K562 (cell line): ENCODE results near the gene KLHL22. TPM values are rescaled to one million over a fixed set of nuclear protein-coding genes. Genes with fewer than 3 reads are reported as not detected.

Source experiments
- CHCHD3 ChIP-seq: fragments of 250-450 bp; sonication (Bioruptor Pico); IDR thresholded peaks from 2 replicates; pipeline ENCODE4 v2.1.2; 2022; ENCODE audit warnings: mild to moderate bottlenecking
- ETS2 ChIP-seq: IDR thresholded peaks from 2 replicates; pipeline ENCODE4 v1.6.1; 2016; ENCODE audit warnings: borderline replicate concordance, missing genetic modification characterization, mild to moderate bottlenecking, moderate library complexity, missing compliant biosample characterization; ENCODE audit not compliant: poor library complexity, severe bottlenecking
- GTF2E2 ChIP-seq: fragments of 200-800 bp; sonication (Bioruptor generic); IDR thresholded peaks from 2 replicates; pipeline ENCODE4 v1.6.1; 2016; ENCODE audit warnings: missing genetic modification characterization, missing compliant biosample characterization
- HMGN3 ChIP-seq: IDR thresholded peaks from 2 replicates; pipeline ENCODE4 v1.6.1; 2011; ENCODE audit warnings: borderline replicate concordance, low read depth, mild to moderate bottlenecking, mixed read lengths, low read length; ENCODE audit not compliant: insufficient read length; ENCODE audit errors: extremely low read depth
- HSF4 ChIP-seq: fragments of 250-450 bp; sonication (Bioruptor Pico); IDR thresholded peaks from 2 replicates; pipeline ENCODE4 v2.1.2; 2022; ENCODE audit warnings: mild to moderate bottlenecking, moderate library complexity, borderline replicate concordance
- ILK ChIP-seq: fragments of 450-650 bp; IDR thresholded peaks from 2 replicates; pipeline ENCODE4 v1.6.1; 2016; ENCODE audit warnings: missing genetic modification characterization, low read depth, mild to moderate bottlenecking, missing compliant biosample characterization, moderate library complexity, borderline replicate concordance
- KLF10 ChIP-seq: fragments of 250-450 bp; sonication (Bioruptor Pico); IDR thresholded peaks from 2 replicates; pipeline ENCODE4 v1.6.1; 2021; ENCODE audit warnings: matching md5 sums
- KLF13 ChIP-seq: fragments of 450-650 bp; IDR thresholded peaks from 2 replicates; pipeline ENCODE4 v1.6.1; 2016; ENCODE audit warnings: missing genetic modification characterization, low read depth, mild to moderate bottlenecking, missing compliant biosample characterization, moderate library complexity, borderline replicate concordance
- MBD2 ChIP-seq: sonication (generic); IDR thresholded peaks from 2 replicates; pipeline ENCODE4 v1.6.1; 2016; ENCODE audit warnings: low read depth, borderline replicate concordance
- RBM25 ChIP-seq: fragments of 200-400 bp; formaldehyde crosslinking; IDR thresholded peaks from 2 replicates; pipeline ENCODE4 v1.6.1; 2018; ENCODE audit warnings: low read length, low read depth, moderate library complexity; ENCODE audit not compliant: severe bottlenecking
- RFX7 ChIP-seq: fragments of 250-450 bp; sonication (Bioruptor Pico); IDR thresholded peaks from 2 replicates; pipeline ENCODE4 v1.5.1; 2021; ENCODE audit warnings: mild to moderate bottlenecking
- WHSC1 ChIP-seq: IDR thresholded peaks from one replicate; pipeline ENCODE4 v1.6.1; 2012; ENCODE audit warnings: low read length, control low read depth, inconsistent platforms
- ZKSCAN1 ChIP-seq: fragments of 150-350 bp; IDR thresholded peaks from 2 replicates; pipeline ENCODE4 v1.6.1; 2016; ENCODE audit warnings: low read depth, low read length
- ZNF253 ChIP-seq: fragments of 250-450 bp; sonication (Bioruptor Pico); conservative IDR thresholded peaks from 2 replicates; pipeline ENCODE4 v1.6.1; 2021; ENCODE audit warnings: mild to moderate bottlenecking
- ZNF444 ChIP-seq: fragments of 250-450 bp; sonication (Bioruptor Pico); IDR thresholded peaks from 2 replicates; pipeline ENCODE4 v1.4.0; 2020; ENCODE audit warnings: mild to moderate bottlenecking, moderate library complexity
- polyA plus RNA-seq, 8 experiments: library from polyadenylated mRNA; depleted of rRNA in 4 of 8; stranded (reverse) in 5 of 8; unstranded in 3 of 8; fragments of >200 nt; fragmentation: Nextera tagmentation in 2 of 8; fragmentation: Illumina TruSeq in 1 of 8; extraction: Ambion mirVana in 2 of 8; extraction: Trizol in 1 of 8; gene quantifications; 2 replicates each; pipeline versions ENCODE4 v1.2.1 to v1.2.3, GENCODE V29; 2011 to 2014; ENCODE audit warnings: inconsistent platforms in 1 of 8, missing spikeins in 1 of 8
- total RNA-seq, 7 experiments: library from RNA; depleted of rRNA in 6 of 7; stranded (reverse); fragments of >200 nt in 6 of 7; fragmentation: Illumina TruSeq in 2 of 7; extraction: Trizol in 2 of 7; gene quantifications; 2 replicates each; pipeline versions ENCODE4 v1.2.1 to v1.2.3, GENCODE V29; 2011 to 2021; ENCODE audit warnings: low replicate concordance in 1 of 7
- TF ChIP-seq, protein P1 (sequence below): fragments of 250-450 bp; sonication (Bioruptor Pico); IDR thresholded peaks from 2 replicates; pipeline ENCODE4 v1.6.1; 2021; ENCODE audit warnings: mild to moderate bottlenecking
- TF ChIP-seq, protein P2 (sequence below): fragments of 450-650 bp; IDR thresholded peaks from 2 replicates; pipeline ENCODE4 v1.6.1; 2017; ENCODE audit warnings: mild to moderate bottlenecking, moderate library complexity
- TF ChIP-seq, protein P3 (sequence below), 2 experiments: fragments of 450-650 bp in 1 of 2; sonication (generic) in 1 of 2; formaldehyde crosslinking in 1 of 2; IDR thresholded peaks in 1 of 2; conservative IDR thresholded peaks in 1 of 2; 2 replicates each; pipeline versions ENCODE4 v1.6.1 to v1.8.1; 2016 to 2023; ENCODE audit warnings: mild to moderate bottlenecking in 2 of 2, moderate library complexity in 2 of 2, inconsistent platforms in 1 of 2, missing genetic modification reagents in 1 of 2
- TF ChIP-seq, protein P4 (sequence below), 2 experiments: fragments of 450-650 bp in 1 of 2; sonication (generic) in 1 of 2; formaldehyde crosslinking; conservative IDR thresholded peaks; 2 replicates each; pipeline versions ENCODE4 v1.4.0 to v1.8.1; 2020 to 2022; ENCODE audit warnings: mild to moderate bottlenecking in 1 of 2, missing genetic modification reagents in 1 of 2
- TF ChIP-seq, protein P5 (sequence below): fragments of 250-450 bp; sonication (Bioruptor Pico); IDR thresholded peaks from 2 replicates; pipeline ENCODE4 v1.5.0; 2021

The KLHL22 gene
- total and polyA plus RNA-seq, 9 of the 15 experiments (the other 6 are each of a cell fraction or from before 2014, with no cell fraction given) = 1.3 to 25.6 (median 15.2) TPM

DNA sequence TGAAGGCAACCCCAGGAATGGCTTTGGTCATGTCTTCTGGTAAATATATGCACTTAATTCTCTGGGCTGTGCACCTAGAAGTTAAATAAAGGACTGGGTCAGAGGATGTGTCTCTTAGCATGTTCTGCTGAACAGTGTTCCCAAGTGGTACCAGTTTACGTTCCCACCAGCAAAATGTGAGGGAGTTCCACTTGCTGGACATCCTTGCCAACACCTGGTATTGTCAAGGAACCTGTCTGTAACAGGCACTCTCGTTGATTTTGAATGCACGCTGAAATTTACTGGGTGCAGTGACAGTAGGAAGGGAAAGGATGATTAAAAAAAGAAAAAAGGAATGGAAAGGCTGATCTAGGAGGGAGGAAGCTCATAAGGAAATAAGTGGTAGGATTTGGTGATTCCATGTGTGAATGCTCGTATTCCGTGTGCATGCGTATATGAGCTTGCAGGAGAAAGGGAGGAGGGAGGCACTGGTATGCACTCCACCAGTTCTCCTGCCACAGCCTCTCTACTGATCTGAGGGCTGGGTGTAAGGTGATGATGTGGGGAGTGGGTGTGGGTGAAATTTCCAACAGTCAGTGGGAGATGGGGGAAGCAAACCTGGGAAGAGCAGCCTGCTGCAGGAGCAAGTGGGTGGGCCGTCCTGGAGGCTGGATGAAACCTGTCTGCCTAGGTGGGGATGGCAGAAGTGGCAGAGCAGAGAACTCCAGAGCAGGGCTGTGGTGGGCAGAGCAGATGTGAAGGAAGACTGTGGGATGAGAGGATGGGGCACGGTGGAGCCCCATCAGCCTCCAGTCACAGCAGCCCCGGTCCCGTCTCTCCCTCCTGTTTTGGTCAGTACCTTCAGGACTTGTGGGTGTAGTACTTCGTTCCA, 26.8 kb upstream of the KLHL22 start (continued):
- TF ChIP-seq MBD2 (no peak), ZKSCAN1 (0 out of 2 replicates have a peak, but pooled peaks have one; percentile 7), HSF4 (CRISPR knock-in tag) (no peak), RBM25 (no peak), HMGN3 (no peak), KLF10 (CRISPR knock-in tag) (no peak), ILK (tag) (no peak), RFX7 (CRISPR knock-in tag) (peak; percentile 24; the same call in 1 of the 2 replicates), ZNF253 (no peak), GTF2E2 (tag) (no peak), KLF13 (tag) (peak; percentile 15; the same call in 1 of the 2 replicates), ZNF444 (CRISPR knock-in tag) (no peak), CHCHD3 (CRISPR knock-in tag) (no peak), WHSC1 (peak; percentile 98), ETS2 (tag) (no peak)
- TF ChIP-seq, protein P1, sequence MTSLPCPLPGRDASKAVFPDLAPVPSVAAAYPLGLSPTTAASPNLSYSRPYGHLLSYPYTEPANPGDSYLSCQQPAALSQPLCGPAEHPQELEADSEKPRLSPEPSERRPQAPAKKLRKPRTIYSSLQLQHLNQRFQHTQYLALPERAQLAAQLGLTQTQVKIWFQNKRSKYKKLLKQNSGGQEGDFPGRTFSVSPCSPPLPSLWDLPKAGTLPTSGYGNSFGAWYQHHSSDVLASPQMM = no peak
- TF ChIP-seq, protein P2, sequence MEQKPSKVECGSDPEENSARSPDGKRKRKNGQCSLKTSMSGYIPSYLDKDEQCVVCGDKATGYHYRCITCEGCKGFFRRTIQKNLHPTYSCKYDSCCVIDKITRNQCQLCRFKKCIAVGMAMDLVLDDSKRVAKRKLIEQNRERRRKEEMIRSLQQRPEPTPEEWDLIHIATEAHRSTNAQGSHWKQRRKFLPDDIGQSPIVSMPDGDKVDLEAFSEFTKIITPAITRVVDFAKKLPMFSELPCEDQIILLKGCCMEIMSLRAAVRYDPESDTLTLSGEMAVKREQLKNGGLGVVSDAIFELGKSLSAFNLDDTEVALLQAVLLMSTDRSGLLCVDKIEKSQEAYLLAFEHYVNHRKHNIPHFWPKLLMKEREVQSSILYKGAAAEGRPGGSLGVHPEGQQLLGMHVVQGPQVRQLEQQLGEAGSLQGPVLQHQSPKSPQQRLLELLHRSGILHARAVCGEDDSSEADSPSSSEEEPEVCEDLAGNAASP = no peak
- TF ChIP-seq, protein P3, sequence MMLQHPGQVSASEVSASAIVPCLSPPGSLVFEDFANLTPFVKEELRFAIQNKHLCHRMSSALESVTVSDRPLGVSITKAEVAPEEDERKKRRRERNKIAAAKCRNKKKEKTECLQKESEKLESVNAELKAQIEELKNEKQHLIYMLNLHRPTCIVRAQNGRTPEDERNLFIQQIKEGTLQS (IDR thresholded peaks at IDR 0.05) = no peak
- TF ChIP-seq, protein P3 (CRISPR knock-in tag; conservative IDR thresholded peaks at IDR 0.05) = peak; percentile 57; the same call in 1 of the 2 replicates
- TF ChIP-seq, protein P4, sequence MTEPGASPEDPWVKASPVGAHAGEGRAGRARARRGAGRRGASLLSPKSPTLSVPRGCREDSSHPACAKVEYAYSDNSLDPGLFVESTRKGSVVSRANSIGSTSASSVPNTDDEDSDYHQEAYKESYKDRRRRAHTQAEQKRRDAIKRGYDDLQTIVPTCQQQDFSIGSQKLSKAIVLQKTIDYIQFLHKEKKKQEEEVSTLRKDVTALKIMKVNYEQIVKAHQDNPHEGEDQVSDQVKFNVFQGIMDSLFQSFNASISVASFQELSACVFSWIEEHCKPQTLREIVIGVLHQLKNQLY (CRISPR knock-in tag; conservative IDR thresholded peaks at IDR 0.05) = peak in 1 of 2 experiments; percentile 60; a peak in 1 of 4 replicates
- TF ChIP-seq, protein P5, sequence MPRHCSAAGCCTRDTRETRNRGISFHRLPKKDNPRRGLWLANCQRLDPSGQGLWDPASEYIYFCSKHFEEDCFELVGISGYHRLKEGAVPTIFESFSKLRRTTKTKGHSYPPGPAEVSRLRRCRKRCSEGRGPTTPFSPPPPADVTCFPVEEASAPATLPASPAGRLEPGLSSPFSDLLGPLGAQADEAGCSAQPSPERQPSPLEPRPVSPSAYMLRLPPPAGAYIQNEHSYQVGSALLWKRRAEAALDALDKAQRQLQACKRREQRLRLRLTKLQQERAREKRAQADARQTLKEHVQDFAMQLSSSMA (CRISPR knock-in tag) = 0 out of 2 replicates have a peak, but pooled peaks have one; percentile 50
